Caco-2 (cell line): Measurements from ENCODE around the gene SEC11C. TPM values are rescaled to one million over a fixed set of nuclear protein-coding genes. Genes with fewer than 3 reads are reported as not detected.

Source experiments
- BruUV-seq: library from RNA; stranded (reverse); fragments of 400-500 nt; replicated peaks from 2 replicates; lab custom pipeline; 2021; lab: Mats Ljungman, UMichigan
- CTCF ChIA-PET: fragments of 300-600 bp; sonication (Branson Sonifier 250); formaldehyde crosslinking; loops from one replicate; lab custom pipeline; 2022; ENCODE audit warnings: antibody characterized with exemption; lab: Charles Lee
- POLR2A ChIA-PET: fragments of 300-600 bp; sonication (Branson Sonifier 250); formaldehyde crosslinking; loops from one replicate; lab custom pipeline; 2022; ENCODE audit warnings: antibody characterized with exemption; lab: Charles Lee
- DNase-seq, 2 experiments: peaks; one replicate each; pipeline versions ENCODE4 v3.0.0 to v3.0.0-alpha.2; 2020 to 2022
- H3K27me3 ChIP-seq: replicated peaks from 2 replicates; pipeline ENCODE4 v1.6.0; 2011; ENCODE audit warnings: low read length; ENCODE audit not compliant: control insufficient read depth, insufficient read depth
- H3K36me3 ChIP-seq: 2 replicates; pipeline ENCODE4 v1.5.1; 2011; ENCODE audit warnings: low read length; ENCODE audit not compliant: control insufficient read depth, insufficient read depth
- H3K4me1 ChIP-seq: fragments of 250-450 bp; sonication (Bioruptor Pico); 2 replicates; pipeline ENCODE4 v1.5.1; 2020; ENCODE audit warnings: mild to moderate bottlenecking
- H3K4me3 ChIP-seq: 2 replicates; pipeline ENCODE4 v1.5.1; 2011; ENCODE audit warnings: low read depth, mild to moderate bottlenecking, control low read depth, low read length
- H3K9me3 ChIP-seq: fragments of 250-450 bp; sonication (Bioruptor Pico); 2 replicates; pipeline ENCODE4 v1.5.1; 2020; ENCODE audit warnings: mild to moderate bottlenecking, moderate library complexity
- H3K27ac Mint-ChIP-seq: one replicate; pipeline ENCODE4 v1.8.0; 2022; ENCODE audit warnings: mixed read lengths; ENCODE audit not compliant: unreplicated experiment
- H3K27me3 Mint-ChIP-seq: one replicate; pipeline ENCODE4 v1.8.0; 2022; ENCODE audit warnings: mixed read lengths; ENCODE audit not compliant: insufficient read depth, unreplicated experiment
- H3K36me3 Mint-ChIP-seq: one replicate; pipeline ENCODE4 v1.8.0; 2022; ENCODE audit warnings: mild to moderate bottlenecking, mixed read lengths; ENCODE audit not compliant: insufficient read depth, unreplicated experiment
- H3K4me1 Mint-ChIP-seq: one replicate; pipeline ENCODE4 v1.8.0; 2022; ENCODE audit warnings: low read depth, mixed read lengths; ENCODE audit not compliant: unreplicated experiment
- H3K4me3 Mint-ChIP-seq: one replicate; pipeline ENCODE4 v1.8.0; 2022; ENCODE audit warnings: mild to moderate bottlenecking, moderate library complexity, mixed read lengths; ENCODE audit not compliant: unreplicated experiment
- H3K9me3 Mint-ChIP-seq: one replicate; pipeline ENCODE4 v1.8.0; 2022; ENCODE audit warnings: mixed read lengths; ENCODE audit not compliant: unreplicated experiment
- CTCF ChIP-seq, 2 experiments: fragments of 200-600 bp in 1 of 2; IDR thresholded peaks; 1 replicate in 1 of 2; 2 replicates in 1 of 2; pipeline versions ENCODE4 v1.5.1 to v1.8.0; 2011 to 2022; ENCODE audit warnings: antibody characterized with exemption in 1 of 2, control low read depth in 1 of 2, inconsistent platforms in 1 of 2, low read depth in 1 of 2, low read length in 1 of 2, mild to moderate bottlenecking in 1 of 2, moderate library complexity in 1 of 2; ENCODE audit not compliant: insufficient read depth in 1 of 2, severe bottlenecking in 1 of 2, unreplicated experiment in 1 of 2
- intact Hi-C: fragments of 100-400 bp; cut with micrococcal nuclease; formaldehyde crosslinking; loops from one replicate; pipeline ENCODE4 v1.10.0; 2022; ENCODE audit not compliant: unreplicated experiment
- total RNA-seq: library from RNA; stranded (reverse); gene quantifications from 2 replicates; pipeline ENCODE4 v1.2.3, GENCODE V29; 2022

SEC11C gene
- total RNA-seq, 1 experiment from 2014 or later, result 36.1 TPM

GRCh38 chr18:59101830-59102414 lies 37.8 kb upstream of the SEC11C start:
- CTCF ChIA-PET, result no interaction called here
- Mint-ChIP-seq H3K9me3 (no peaks in the 10 kb centered on the region), H3K27me3 (peaks cover 7% of the 10 kb centered on the region), H3K27ac (no peak overlapping the region), H3K36me3 (no peaks in the 10 kb centered on the region), H3K4me3 (no peak overlapping the region), H3K4me1 (no peaks in the 10 kb centered on the region)
- Histone ChIP-seq H3K36me3 (no peaks in the 10 kb centered on the region), H3K4me1 (no peaks in the 10 kb centered on the region), H3K9me3 (no peaks in the 10 kb centered on the region), H3K4me3 (no peak overlapping the region), H3K27me3 (no peaks in the 10 kb centered on the region)
- POLR2A ChIA-PET, result no interaction called here
- DNase-seq, result no peak
- BruUV-seq, result no TSS peak
- TF ChIP-seq CTCF (IDR thresholded peaks at IDR 0.05; ENCODE audit: insufficient read depth in 1 of 2, low read depth in 1 of 2, low read length in 1 of 2, severe bottlenecking in 1 of 2, unreplicated experiment in 1 of 2), result no peak
- intact Hi-C loops, result no loop called here

- ChIA-PET POLR2A (no interaction called here), CTCF (no interaction called here)
Measured at GRCh38 chr18:59109375-59109774, 30.3 kb upstream of the SEC11C start.

GRCh38 chr18:59114160-59114559 lies 25.5 kb upstream of the SEC11C start:
- Mint-ChIP-seq H3K27me3 (peaks cover 25% of the 10 kb centered on the region), H3K36me3 (no peaks in the 10 kb centered on the region), H3K9me3 (no peaks in the 10 kb centered on the region), H3K4me1 (no peaks in the 10 kb centered on the region), H3K4me3 (no peak overlapping the region), H3K27ac (no peak overlapping the region)
- BruUV-seq, result no TSS peak
- Histone ChIP-seq H3K4me1 (no peaks in the 10 kb centered on the region), H3K36me3 (no peaks in the 10 kb centered on the region), H3K9me3 (no peaks in the 10 kb centered on the region), H3K4me3 (no peak overlapping the region), H3K27me3 (no peaks in the 10 kb centered on the region)
- CTCF ChIA-PET, result no interaction called here
- intact Hi-C loops, result no loop called here
- DNase-seq, result no peak
- no peak for TF ChIP-seq CTCF (IDR thresholded peaks at IDR 0.05; ENCODE audit: insufficient read depth in 1 of 2, low read depth in 1 of 2, low read length in 1 of 2, severe bottlenecking in 1 of 2, unreplicated experiment in 1 of 2)
- POLR2A ChIA-PET, result no interaction called here

More at GRCh38 chr18:59109375-59109774, 30.3 kb upstream of the SEC11C start:
- no peak overlapping the region for H3K27ac Mint-ChIP-seq
- H3K36me3 ChIP-seq, result no peaks in the 10 kb centered on the region
- no peaks in the 10 kb centered on the region for H3K9me3 ChIP-seq
- H3K4me3 ChIP-seq, result no peak overlapping the region
- TF ChIP-seq CTCF (IDR thresholded peaks at IDR 0.05; ENCODE audit: insufficient read depth in 1 of 2, low read depth in 1 of 2, low read length in 1 of 2, severe bottlenecking in 1 of 2, unreplicated experiment in 1 of 2), result no peak
- DNase-seq, result no peak
- H3K4me1 ChIP-seq, result no peaks in the 10 kb centered on the region
- H3K4me3 Mint-ChIP-seq, result no peak overlapping the region
- intact Hi-C loops, result no loop called here
- BruUV-seq, result no TSS peak
- H3K4me1 Mint-ChIP-seq, result no peaks in the 10 kb centered on the region
- no peaks in the 10 kb centered on the region for H3K27me3 ChIP-seq
- H3K27me3 Mint-ChIP-seq, result peaks cover 23% of the 10 kb centered on the region
- H3K36me3 Mint-ChIP-seq, result no peaks in the 10 kb centered on the region
- no peaks in the 10 kb centered on the region for H3K9me3 Mint-ChIP-seq
